ENCODE measurements around the gene SHANK3. TPM values are rescaled to one million over a fixed set of nuclear protein-coding genes. Genes with fewer than 3 reads are reported as not detected.

The SHANK3 gene
- polyA plus RNA-seq, 1 donor (not counting 4 experiments of a cell fraction or from before 2014, with no cell fraction given), result 1.00 TPM

- Histone ChIP-seq H3K9me1 (ENCODE audit: control insufficient read depth, extremely low read depth, insufficient read depth, low read length) (no peaks in the 10 kb centered on the region), H3K79me2 (ENCODE audit: control insufficient read depth, insufficient read depth, low read length) (no peaks in the 10 kb centered on the region), H3K9ac (ENCODE audit: control insufficient read depth, extremely low read depth, insufficient read depth, low read length) (no peak overlapping the region), H3K4me1 (ENCODE audit: control insufficient read depth, extremely low read depth, insufficient read depth, low read length) (no peaks in the 10 kb centered on the region), H4K20me1 (ENCODE audit: control insufficient read depth, extremely low read depth, insufficient read depth, low read length) (no peaks in the 10 kb centered on the region), H3K36me3 (ENCODE audit: control insufficient read depth in 2 of 2, extremely low read depth in 1 of 2, insufficient read depth in 2 of 2, low read length in 2 of 2) (peaks cover 0 to 2% of the 10 kb centered on the region in 2 experiments), H3K27me3 (ENCODE audit: control insufficient read depth, extremely low read depth, insufficient read depth, low read length) (peaks cover 21% of the 10 kb centered on the region), H3K27ac (ENCODE audit: control insufficient read depth, insufficient read depth, low read length) (no peak overlapping the region), H3K4me3 (ENCODE audit: control insufficient read depth in 2 of 3, extremely low read depth in 1 of 3, insufficient read depth in 2 of 3, low read depth in 1 of 3, low read length in 3 of 3) (no peak overlapping the region), H2AFZ (ENCODE audit: control insufficient read depth, low read length) (no peak overlapping the region), H3K4me2 (ENCODE audit: control insufficient read depth, extremely low read depth, insufficient read depth, low read depth, low read length) (no peak overlapping the region), H3K9me3 (ENCODE audit: control insufficient read depth, low read depth, low read length) (no peaks in the 10 kb centered on the region)
- FAIRE-seq, result no peak
- DNase-seq (ENCODE audit: low read depth, low spot score), result no peak
- TF ChIP-seq EZH2 (IDR thresholded peaks at IDR 0.05; ENCODE audit: low read length) (no peak), CTCF (optimal IDR thresholded peaks at IDR 0.05 in 1 of 3, IDR thresholded peaks at IDR 0.05 in 1 of 3, conservative IDR thresholded peaks at IDR 0.05 in 1 of 3; ENCODE audit: extremely low read depth in 1 of 3, insufficient read depth in 2 of 3, low read length in 3 of 3) (no peak)
- dilution Hi-C loops (cut with MboI; ENCODE audit: extremely low pct_ligation_motif_present, low sequenced_read_pairs), result no loop called here
Observed at GRCh38 chr22:50716290-50717024, 43.8 kb downstream of the SHANK3 start.

DNA sequence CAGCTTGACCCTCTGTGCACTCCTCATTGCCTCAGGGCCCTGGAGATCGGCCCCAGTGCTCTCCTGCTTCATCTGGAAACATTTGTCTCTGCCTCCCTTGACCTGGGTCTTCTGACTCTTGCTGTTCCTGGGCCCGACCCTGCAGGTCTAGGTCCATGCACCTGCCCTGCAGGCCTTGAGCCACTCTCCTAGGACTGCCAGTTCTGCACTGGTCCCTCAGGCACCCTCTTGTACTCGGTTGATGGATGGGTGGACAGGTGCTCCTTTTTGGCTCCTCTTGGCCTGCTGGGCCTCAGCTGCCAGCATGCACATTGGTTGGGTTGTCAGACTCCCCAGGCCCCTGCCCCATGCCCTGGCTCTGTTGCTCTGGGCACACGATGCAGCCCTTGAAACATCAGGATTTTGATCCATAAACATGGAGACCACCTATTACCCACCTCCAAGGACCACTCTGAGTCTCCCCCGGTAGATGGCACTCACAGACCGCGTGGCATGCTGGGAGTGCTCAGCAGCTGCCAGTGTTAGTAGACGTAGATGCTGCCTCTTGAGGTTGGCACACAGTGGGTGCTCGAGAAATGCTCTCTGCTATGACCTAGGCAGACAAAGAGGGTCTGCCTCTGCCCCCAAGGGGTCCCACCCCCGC, 45.2 kb downstream of the SHANK3 start:
- Histone ChIP-seq H3K27ac (ENCODE audit: control insufficient read depth, insufficient read depth, low read length) (no peak overlapping the region), H2AFZ (ENCODE audit: control insufficient read depth, low read length) (no peak overlapping the region), H3K79me2 (ENCODE audit: control insufficient read depth, insufficient read depth, low read length) (no peaks in the 10 kb centered on the region), H3K9me1 (ENCODE audit: control insufficient read depth, extremely low read depth, insufficient read depth, low read length) (no peaks in the 10 kb centered on the region), H3K36me3 (ENCODE audit: control insufficient read depth in 2 of 2, extremely low read depth in 1 of 2, insufficient read depth in 2 of 2, low read length in 2 of 2) (peaks cover 0 to 2% of the 10 kb centered on the region in 2 experiments), H3K4me3 (ENCODE audit: control insufficient read depth in 2 of 3, extremely low read depth in 1 of 3, insufficient read depth in 2 of 3, low read depth in 1 of 3, low read length in 3 of 3) (no peak overlapping the region), H3K9ac (ENCODE audit: control insufficient read depth, extremely low read depth, insufficient read depth, low read length) (no peak overlapping the region), H3K9me3 (ENCODE audit: control insufficient read depth, low read depth, low read length) (no peaks in the 10 kb centered on the region), H3K4me1 (ENCODE audit: control insufficient read depth, extremely low read depth, insufficient read depth, low read length) (no peaks in the 10 kb centered on the region), H3K27me3 (ENCODE audit: control insufficient read depth, extremely low read depth, insufficient read depth, low read length) (peaks cover 22% of the 10 kb centered on the region), H4K20me1 (ENCODE audit: control insufficient read depth, extremely low read depth, insufficient read depth, low read length) (no peaks in the 10 kb centered on the region), H3K4me2 (ENCODE audit: control insufficient read depth, extremely low read depth, insufficient read depth, low read depth, low read length) (no peak overlapping the region)
- TF ChIP-seq CTCF (optimal IDR thresholded peaks at IDR 0.05 in 1 of 3, IDR thresholded peaks at IDR 0.05 in 1 of 3, conservative IDR thresholded peaks at IDR 0.05 in 1 of 3; ENCODE audit: extremely low read depth in 1 of 3, insufficient read depth in 2 of 3, low read length in 3 of 3), result no peak
- TF ChIP-seq EZH2 (IDR thresholded peaks at IDR 0.05; ENCODE audit: low read length), result no peak
- FAIRE-seq (no peak), DNase-seq (ENCODE audit: low read depth, low spot score) (no peak)
- dilution Hi-C loops (cut with MboI; ENCODE audit: extremely low pct_ligation_motif_present, low sequenced_read_pairs), result no loop called here
